COLO668 (cell line): ENCODE data around the gene TMEM82.
A peak's percentile ranks its signal among the peaks of the same experiment; 100 is the strongest.

Experiments used
- DNase-seq: peaks from one replicate; lab custom pipeline; 2025; ENCODE audit not compliant: unreplicated experiment; lab: John Stamatoyannopoulos, UW

TMEM82 gene

DNA sequence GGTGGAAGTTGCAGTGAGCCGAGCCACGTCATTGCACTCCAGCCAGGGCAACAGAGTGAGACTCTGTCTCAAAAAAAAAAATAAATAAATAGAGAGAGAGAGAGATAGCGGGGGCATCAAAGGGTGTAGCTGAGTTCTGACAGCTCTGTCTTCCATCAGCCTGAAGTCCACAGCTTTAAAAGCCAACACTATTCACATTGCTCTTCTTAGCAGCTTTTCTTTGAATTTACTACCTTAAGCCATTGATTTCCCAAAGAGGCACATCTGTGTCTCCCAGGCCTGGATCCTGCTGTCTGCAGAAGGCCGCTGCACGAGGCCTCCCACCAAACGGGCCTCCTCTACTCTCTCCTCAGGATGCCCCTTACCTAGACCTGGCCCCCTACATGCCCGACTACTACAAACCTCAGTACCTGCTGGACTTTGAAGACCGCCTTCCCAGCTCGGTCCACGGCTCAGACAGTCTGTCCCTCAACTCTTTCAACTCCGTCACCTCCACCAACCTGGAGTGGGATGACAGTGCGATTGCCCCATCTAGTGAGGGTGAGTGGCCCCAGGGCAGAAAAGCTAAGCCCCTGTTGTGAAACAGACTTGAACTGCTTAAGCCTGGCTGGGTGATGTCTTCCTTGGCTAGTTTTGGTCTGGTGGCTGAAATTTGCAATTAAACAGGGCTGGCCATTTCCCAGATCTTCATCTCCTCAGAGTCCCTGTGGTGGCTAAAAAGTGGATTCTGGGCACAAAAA is 22.7 kb upstream of the TMEM82 start:
- DNase-seq, result no peak

DNA sequence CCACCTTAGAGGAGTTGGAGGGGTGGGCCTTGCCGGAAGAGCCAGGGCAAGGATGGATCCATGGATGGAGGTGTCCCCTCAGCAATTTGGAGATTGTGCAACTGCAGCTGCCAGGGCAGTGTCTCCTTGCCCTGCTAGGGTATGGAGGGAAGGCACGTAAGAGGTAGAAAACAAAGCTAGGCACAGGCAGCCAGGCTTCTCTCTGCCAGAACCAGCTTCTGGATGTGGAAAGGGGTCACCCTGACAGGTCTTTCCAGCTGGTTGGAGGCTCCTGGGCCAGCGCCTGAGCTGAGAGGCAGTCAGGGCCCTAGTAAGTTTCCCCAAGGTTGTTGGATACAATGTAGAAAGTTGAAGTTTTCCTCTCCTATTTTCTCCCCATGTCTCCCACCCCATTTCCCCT is 21.4 kb upstream of the TMEM82 start:
- DNase-seq, result no peak

DNA sequence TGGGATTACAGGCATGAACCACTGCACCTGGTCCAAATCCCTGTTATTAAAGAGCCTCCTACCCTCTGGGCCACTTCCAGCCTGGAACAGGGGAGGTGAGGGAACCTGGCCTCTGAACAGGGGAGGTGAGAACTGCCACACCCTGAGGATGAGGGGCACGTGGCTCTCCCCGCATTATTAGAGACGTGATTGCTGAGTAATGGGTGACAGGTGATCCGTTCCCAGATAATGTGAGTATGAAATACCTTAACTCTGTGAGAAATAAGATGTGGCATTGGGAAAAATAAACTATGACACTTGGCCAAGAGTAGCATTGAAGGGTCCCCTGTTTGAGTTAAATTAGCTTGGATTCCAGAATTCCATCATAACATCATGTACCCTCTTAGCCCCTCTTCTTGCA is 19.9 kb upstream of the TMEM82 start:
- no peak for DNase-seq

DNA sequence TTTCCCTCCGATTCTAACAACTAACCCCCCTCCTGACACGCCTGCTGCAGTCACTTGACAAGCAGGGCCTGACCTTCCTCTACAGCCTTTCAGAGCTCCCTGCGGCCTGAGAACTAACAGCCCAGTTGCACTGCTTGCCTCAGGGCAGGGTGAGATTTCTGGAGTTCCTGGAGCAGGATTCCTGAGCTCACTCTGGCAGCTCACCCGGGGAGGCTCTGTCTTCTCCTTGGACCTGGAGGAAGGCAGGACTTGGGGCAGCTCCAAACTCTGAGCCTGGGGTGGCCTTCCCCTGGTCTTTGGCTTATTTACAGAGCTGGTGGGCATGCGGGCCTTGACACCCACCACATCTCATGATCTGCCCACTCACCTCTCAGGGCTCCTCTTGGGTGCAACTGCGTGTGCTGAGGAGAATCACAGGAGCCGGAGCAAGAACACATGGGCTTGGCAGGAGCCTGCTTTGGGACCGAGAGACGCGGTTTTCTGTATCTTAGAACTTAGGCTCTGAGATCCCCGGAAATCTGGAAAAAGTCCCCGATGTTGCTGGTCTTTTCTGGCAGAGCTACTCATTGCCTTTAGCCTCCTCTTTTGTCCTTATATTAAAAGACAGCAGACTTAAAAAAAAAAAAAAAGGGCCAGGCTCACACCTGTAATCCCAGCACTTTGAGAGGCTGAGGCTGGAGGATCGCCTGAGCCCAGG is 19.3 kb upstream of the TMEM82 start:
- no peak for DNase-seq

DNA sequence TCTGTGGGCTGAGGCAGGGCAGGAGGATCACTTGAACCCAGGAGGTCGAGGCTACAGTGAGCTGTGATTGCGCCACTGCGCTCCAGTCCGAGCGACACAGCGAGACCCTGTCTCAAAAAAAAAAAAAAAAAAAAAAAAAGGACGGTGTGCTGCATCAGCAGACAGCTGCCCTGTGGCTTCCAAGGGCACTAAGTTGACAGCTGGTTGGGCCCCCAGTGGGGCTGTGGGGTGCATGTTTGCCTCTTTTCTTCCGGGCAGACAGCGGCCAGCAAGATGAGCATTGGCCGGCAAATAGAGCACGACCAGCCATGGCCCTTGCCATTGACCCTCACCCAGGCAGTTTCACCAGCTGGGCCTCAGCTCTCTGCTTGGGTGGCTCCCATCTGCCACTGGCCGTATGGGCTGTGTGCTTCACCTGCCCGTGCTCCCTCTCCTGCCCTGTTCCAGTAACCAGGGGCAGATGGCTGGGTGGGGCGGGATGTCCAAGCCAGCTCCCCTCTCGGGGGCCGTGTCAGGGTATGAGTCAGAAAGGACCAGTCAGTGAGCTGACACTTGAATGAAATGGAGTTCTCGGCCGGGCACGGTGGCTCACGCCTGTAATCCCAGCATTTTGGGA is 18.6 kb upstream of the TMEM82 start:
- peak; percentile 73 for DNase-seq

DNA sequence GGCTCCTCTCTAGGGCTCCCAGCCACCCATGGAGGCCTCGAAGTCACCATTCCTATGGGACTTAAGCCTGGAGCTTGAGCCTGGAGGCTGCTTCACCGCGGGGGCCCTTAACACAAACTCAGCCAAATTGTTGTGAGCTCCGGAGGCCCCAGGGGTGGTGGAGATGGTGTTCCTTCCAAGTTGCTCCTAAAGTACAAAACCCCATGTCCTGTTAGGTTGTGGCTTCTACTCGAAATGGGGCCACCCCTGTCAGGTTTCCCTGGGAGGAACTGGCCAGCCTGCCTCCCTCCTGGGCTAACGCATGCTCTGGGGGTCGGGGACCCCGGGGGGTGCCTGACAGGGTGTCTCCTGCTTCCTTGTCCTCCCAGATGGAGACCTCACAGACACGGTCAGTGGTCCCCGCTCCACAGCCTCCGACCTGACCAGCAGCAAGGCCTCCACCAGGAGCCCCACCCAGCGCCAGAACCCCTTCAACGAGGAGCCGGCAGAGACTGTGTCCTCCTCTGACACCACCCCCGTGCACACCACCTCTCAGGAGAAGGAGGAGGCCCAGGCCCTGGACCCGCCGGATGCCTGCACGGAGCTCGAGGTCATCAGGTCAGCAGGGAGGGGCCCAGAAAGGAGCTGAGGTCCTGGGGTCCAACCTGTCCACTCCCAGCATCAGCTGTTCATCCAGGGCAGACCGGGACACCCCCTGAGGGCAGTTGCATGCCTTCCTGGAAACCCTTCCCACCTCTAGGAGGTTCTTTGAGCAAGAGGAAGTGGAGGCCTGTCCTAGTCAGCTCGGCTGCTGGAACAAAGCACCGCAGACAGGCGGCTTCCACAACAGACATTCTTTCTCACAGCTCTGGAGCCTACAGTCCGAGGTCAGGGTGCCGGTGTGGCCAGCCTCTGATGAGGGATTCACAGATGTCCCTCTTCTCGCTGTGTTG is 17.1 kb upstream of the TMEM82 start:
- DNase-seq, result no peak

DNA sequence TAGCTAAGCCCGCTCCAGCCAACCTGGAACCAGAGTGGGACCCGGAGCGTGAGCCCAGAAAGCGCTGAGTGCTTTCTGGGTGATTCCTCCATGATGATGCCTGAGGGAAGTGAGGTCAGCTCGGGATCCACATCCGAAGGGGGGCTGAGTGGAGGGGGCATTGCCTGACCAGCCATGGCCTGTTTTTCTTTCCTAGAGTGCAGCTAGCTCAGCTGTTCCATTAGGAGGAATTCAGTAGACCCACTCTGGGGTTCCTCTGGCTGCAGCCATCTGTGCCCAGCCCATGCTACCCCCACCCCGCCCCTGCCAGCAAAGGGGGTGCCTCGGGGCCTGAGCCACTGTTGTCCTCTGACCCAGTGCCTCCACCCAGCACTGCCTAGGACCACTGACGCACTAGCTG is 15.8 kb upstream of the TMEM82 start:
- no peak for DNase-seq

DNA sequence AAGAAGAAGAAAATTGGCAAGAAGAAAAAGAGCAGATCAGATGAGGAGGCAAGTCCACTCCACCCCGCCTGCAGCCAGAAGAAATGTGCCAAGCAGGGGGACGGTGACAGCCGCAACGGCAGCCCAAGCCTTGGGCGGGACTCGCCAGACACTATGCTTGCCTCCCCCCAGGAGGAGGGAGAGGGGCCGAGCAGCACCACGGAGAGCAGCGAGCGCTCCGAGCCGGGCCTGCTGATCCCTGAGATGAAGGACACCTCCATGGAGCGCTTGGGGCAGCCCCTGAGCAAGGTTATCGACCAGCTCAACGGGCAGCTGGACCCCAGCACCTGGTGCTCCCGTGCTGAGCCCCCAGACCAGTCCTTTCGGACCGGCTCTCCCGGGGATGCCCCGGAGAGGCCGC is 15.3 kb upstream of the TMEM82 start:
- no peak for DNase-seq

DNA sequence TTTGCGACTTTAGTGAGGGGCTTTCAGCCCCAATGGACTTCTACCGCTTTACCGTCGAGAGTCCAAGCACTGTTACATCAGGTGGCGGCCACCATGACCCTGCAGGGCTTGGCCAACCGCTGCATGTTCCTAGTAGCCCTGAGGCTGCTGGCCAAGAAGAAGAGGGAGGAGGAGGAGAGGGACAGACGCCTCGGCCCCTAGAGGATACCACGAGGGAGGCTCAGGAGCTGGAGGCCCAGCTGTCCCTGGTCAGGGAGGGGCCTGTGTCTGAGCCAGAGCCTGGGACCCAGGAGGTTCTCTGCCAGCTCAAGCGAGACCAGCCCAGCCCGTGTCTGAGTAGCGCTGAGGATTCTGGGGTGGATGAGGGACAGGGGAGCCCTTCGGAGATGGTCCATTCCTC is 14.9 kb upstream of the TMEM82 start:
- DNase-seq, result no peak

DNA sequence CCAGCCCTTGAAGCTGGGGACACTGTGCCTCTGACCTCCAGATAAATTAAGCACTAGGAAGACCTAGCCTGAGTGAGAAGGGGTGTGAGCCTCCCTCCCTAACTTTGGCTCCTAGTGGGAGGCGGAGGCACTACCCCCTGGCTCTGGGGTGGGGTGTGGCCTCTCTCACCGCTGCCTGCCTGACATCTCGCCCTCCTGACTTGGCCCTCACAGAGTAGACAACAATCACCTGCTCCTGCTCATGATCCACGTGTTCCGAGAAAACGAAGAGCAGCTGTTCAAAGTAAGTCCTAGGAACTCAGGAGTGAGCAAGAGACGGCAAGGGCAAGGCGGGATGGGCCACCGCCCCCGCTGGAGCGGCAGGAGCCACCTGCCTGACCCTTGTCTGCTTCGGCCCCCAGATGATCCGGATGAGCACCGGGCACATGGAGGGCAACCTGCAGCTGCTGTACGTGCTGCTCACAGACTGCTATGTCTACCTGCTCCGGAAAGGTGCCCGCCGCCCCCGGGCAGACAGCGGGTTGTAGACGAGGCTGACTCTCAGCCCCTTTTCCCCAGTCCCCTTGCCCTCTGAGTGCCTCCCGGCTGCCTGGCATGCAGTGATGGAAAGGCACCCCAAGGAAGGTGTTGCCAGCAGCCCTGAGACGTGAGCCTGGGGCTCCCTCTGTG is 14.3 kb upstream of the TMEM82 start:
- no peak for DNase-seq

DNA sequence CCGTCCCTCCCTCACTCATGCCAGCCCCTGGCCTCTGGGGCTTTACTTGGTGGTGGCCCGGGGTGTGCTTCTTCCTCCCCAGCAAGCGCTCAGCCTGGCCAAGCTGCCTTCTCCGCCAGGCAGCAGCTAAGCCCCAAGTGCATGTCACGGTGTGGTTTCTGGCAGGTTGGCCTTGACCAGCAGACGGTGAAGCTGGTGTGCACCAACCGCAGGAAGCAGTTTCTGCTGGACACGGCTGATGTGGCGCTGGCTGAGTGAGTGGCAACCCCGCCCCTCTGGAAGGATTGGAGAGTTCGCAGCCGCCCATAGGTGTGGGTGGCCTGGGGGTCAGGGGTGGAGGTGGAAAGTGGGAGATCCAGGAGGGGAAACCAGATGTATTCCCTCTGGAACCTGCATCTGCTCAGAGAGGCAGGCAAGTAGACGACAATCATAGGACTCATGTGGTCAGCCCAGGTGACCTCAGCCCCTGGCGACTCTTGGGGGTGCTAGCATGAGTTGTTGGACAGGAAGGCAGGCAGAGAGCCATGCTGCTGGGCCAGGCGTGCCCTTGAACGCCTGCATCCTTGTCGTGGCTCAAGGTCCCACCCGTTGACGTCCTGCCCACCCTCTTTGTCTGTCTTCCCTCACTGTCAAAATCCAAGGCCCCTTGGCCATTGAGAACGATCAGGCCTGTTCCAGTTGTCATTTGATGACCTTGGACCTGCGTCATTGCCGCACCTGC is 13.2 kb upstream of the TMEM82 start:
- DNase-seq, result no peak

DNA sequence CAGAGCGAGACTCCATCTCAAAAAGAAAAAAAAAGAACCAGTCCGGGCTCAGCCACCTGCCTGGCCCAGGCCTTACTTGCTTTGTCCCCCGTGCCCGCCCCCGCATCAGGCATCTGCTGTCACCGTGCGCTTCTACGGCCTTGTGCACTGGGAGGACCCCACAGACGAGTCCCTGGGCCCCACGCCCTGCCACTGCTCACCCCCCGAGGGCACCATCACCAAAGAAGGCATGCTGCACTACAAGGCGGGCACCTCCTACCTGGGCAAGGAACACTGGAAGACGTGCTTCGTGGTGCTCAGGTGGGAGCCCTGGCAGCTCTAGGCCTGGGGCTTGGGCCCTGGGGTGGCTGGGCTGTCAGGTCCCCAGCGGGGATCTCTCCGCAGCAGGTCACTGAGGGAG is 11.9 kb upstream of the TMEM82 start:
- no peak for DNase-seq

DNA sequence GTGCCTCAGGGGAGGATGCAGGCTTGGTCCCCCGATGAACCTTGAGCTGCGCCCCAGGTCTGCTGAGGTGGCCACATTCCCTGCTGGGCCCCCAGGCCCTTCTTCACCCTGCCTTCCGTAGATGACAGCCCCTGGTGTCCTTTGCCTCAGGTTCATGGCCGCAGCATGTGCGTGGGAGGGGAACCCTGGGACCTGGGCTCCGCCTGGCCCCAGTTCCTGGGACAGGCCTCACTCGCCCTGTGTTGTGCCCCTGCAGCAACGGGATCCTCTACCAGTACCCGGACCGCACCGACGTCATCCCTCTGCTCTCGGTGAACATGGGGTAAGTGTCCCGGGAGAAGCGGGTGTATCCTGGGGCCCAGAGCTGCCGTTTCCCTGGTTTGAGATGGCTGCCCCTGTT is 11.4 kb upstream of the TMEM82 start:
- DNase-seq, result no peak

DNA sequence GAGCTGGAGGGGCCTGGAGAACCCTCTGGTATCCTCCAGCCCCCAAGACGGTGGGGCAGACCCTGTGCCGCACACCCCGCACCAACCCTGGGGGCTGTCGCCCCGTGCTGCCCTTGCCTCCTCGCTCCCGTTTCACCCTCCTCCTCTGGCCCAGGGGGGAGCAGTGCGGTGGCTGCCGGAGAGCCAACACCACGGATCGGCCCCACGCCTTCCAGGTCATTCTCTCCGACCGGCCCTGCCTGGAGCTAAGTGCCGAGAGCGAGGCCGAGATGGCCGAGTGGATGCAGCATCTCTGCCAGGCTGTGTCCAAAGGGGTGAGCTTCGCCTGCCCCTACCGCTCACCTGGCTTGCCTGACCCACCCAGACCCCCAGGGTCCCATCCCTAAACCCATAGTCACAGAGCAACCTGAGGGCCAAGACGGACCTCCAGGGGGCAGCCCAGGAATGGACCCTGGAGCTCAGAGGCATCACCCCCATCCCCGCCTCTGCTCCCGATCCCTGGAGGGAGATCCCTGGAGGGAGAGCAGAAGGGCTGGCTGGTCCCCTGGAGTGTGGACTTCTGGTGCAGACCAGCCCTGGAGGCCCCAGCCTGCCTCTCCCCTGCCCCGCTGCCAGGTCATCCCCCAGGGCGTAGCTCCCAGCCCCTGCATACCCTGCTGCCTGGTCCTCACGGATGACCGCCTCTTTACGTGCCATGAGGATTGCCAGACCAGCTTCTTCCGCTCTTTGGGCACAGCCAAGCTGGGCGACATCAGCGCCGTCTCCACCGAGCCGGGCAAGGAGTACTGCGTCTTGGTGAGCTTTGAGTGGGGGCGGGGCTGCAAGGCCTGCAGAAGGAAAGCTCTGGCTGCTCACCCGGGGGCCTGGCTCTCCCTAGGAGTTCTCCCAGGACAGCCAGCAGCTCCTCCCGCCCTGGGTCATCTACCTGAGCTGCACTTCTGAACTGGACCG is 10.3 kb upstream of the TMEM82 start:
- no peak for DNase-seq

DNA sequence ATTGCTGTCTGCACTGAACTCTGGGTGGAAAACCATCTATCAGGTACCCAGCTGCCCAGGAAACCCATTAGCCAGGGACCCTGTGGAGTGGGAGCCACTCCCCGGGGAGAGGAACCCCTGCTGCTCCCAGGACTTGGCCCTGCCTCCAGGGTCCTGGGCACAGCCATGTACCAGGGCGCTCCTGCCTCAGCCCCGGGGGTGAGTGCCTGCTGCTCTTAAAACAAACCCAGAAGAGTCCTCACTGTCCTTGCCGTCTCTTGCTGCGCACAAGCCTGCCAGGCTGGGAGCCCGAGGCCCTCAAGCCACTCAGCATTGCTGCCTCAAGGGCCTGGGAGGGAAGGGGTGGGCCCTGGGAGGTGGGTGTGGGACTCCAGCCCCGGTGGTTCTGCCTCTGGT is 9.6 kb upstream of the TMEM82 start:
- no peak for DNase-seq

DNA sequence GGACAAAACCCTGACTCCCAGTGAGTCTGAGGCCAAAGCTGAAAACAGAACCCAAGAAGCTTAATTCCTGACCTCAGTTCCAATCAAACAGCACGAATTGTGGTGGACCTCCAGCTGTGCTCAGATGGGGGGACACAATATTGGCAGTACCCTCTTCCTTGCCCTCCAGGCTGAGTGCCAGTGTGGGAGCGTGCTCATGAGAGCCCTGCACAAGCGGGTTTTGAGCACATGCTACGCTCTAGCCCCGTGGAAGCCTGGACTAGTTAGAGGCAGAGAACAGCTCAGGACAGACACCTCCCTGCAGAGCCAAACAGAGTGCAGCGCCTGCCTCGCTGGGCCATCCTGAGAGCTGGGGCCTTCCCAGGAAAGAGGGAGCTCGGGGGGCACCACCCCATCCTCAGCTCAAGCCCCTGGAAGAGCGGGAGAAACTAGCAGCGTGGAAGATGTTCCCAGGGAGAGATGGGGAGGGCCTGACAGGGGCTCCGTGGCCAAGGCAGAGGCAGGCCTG is 9.0 kb upstream of the TMEM82 start:
- no peak for DNase-seq

DNA sequence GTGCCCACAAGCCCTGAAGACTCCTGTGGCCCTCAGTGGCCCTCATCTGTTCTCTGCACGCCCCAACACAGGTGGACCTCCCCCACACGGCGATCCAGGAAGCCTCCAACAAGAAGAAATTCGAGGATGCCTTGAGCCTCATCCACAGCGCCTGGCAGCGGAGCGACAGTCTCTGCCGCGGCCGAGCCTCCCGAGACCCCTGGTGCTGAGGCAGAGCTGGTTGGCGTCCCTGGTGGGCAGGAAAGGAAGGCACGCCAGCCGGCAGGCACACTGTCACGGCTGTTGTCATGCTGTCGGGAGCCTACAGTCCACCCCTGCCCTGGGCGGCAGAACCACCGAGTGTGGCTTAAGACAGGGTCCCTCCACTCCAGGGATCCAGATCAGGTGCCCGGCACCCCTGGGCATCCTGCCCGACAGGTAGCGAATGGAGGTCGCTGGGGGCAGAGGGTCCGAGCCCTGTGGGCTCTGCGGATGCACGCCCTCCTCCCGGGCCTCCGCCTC is 8.5 kb upstream of the TMEM82 start:
- DNase-seq, result no peak

DNA sequence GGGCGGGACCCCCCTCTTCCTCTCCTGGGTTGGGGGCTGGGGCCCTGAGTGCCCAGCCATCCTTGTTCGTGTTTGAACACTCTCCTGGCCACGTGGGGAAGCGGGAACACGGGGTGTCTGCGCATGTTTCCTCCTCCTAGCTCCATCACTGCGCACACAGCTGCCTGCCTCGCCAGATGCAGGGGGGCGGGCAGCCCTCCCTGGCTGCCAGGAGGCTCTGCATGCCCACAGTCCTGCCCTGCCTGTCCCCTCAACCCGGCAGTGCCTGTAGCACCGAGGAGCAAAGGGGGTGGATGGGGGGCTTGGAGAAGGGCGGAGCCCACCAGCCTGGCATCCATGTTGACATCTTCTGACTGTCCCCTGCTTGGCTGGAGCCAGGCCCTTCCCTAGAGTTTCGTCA is 8.0 kb upstream of the TMEM82 start:
- DNase-seq, result no peak

DNA sequence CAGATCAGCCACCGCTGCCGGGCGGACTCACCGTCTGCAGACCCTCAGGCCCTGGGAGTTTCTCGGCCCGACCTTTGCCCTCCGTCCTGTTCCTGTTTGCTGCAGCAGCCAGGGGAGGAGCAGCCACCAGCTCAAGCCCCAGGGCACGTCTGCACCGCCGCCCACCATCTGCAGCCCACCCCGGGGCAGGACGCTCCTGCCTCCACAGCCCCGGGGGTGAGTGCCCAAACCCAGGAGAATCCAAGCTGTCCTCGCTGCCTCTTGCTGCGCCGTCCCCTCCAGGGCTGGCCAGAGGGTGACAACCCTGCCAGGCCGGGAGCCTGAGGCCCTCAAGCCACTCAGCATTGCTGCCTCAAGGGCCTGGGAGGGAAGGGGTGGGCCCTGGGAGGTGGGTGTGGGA is 7.4 kb upstream of the TMEM82 start:
- no peak for DNase-seq
